HEK293T (cell line): ENCODE results near the gene TECPR1.

Experiments
- BHLHE40 ChIP-seq: fragments of 450-650 bp; IDR thresholded peaks from 2 replicates; pipeline ENCODE4 v1.6.1; 2016; ENCODE audit warnings: mild to moderate bottlenecking, moderate library complexity, borderline replicate concordance
- TF ChIP-seq, protein P1 (sequence below): fragments of 450-650 bp; IDR thresholded peaks from 2 replicates; pipeline ENCODE4 v1.6.1; 2016

DNA sequence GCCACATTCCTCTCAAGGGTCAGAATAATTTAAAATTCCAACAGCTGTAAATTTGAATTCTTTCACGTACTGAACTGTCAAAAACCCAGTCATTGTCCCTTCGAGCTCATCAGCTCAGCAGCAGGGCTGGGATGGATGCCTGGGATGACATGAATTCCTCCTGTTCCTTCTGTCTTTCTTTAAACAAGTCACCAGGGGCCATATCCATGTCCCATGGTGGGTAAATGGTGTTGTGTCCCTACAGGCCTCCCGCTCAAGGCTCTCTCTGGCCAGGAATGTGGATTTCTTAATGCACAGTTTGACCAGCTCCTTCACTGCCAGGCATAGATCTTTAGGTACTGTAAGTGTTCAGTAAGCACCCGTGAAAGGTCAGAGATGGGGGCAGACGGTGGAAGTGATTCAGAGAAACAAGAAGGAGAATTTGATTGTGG is 13.8 kb upstream of the TECPR1 start:
- TF ChIP-seq, protein P1, sequence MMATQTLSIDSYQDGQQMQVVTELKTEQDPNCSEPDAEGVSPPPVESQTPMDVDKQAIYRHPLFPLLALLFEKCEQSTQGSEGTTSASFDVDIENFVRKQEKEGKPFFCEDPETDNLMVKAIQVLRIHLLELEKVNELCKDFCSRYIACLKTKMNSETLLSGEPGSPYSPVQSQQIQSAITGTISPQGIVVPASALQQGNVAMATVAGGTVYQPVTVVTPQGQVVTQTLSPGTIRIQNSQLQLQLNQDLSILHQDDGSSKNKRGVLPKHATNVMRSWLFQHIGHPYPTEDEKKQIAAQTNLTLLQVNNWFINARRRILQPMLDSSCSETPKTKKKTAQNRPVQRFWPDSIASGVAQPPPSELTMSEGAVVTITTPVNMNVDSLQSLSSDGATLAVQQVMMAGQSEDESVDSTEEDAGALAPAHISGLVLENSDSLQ: no peak
- no peak for TF ChIP-seq BHLHE40
